Hepatocyte (in vitro differentiated cells): ENCODE data around the gene MAP2K3. TPM values are rescaled to one million over a fixed set of nuclear protein-coding genes. Genes with fewer than 3 reads are reported as not detected.

Experiments
- DNase-seq: peaks from one replicate; pipeline ENCODE4 v3.0.0-alpha.2; 2016; ENCODE audit warnings: low spot score
- H2AFZ ChIP-seq: fragments of 200-600 bp; sonication (generic); 2 replicates; pipeline ENCODE4 v1.6.0; 2016; ENCODE audit warnings: antibody characterized with exemption, mild to moderate bottlenecking
- H3K27ac ChIP-seq: fragments of 200-600 bp; sonication (generic); 2 replicates; pipeline ENCODE4 v1.5.1; 2016; ENCODE audit warnings: mild to moderate bottlenecking
- H3K27me3 ChIP-seq: fragments of 200-600 bp; sonication (generic); 2 replicates; pipeline ENCODE4 v1.6.1; 2016
- H3K36me3 ChIP-seq: fragments of 200-600 bp; sonication (generic); replicated peaks from 2 replicates; pipeline ENCODE4 v1.5.1; 2016; ENCODE audit warnings: low read depth; ENCODE audit not compliant: insufficient read depth
- H3K4me1 ChIP-seq: fragments of 200-600 bp; sonication (generic); 2 replicates; pipeline ENCODE4 v1.5.1; 2016; ENCODE audit warnings: mild to moderate bottlenecking, moderate library complexity; ENCODE audit not compliant: insufficient read depth
- H3K4me2 ChIP-seq: fragments of 200-600 bp; sonication (generic); 2 replicates; pipeline ENCODE4 v1.6.0; 2016
- H3K4me3 ChIP-seq: fragments of 200-600 bp; sonication (generic); 2 replicates; pipeline ENCODE4 v1.5.1; 2016; ENCODE audit warnings: mild to moderate bottlenecking
- H3K79me2 ChIP-seq: fragments of 200-600 bp; sonication (generic); 2 replicates; pipeline ENCODE4 v1.6.0; 2017; ENCODE audit warnings: mild to moderate bottlenecking
- H3K9me2 ChIP-seq: fragments of 200-600 bp; sonication (generic); replicated peaks from 2 replicates; pipeline ENCODE4 v1.6.0; 2017; ENCODE audit warnings: mild to moderate bottlenecking; ENCODE audit not compliant: insufficient read depth
- H3K9me3 ChIP-seq: fragments of 200-600 bp; sonication (generic); 2 replicates; pipeline ENCODE4 v1.5.1; 2016; ENCODE audit warnings: low read depth, mild to moderate bottlenecking
- H4K20me1 ChIP-seq: fragments of 200-600 bp; sonication (generic); 2 replicates; pipeline ENCODE4 v1.6.0; 2016; ENCODE audit warnings: mild to moderate bottlenecking; ENCODE audit not compliant: insufficient read depth, poor library complexity, severe bottlenecking
- EZH2 ChIP-seq: fragments of 200-600 bp; sonication (generic); IDR thresholded peaks from 2 replicates; pipeline ENCODE4 v1.6.1; 2016; ENCODE audit warnings: antibody characterized with exemption, mild to moderate bottlenecking, borderline replicate concordance
- EZH2phosphoT487 ChIP-seq: fragments of 200-600 bp; sonication (generic); IDR thresholded peaks from one replicate; pipeline ENCODE4 v1.6.1; 2018; ENCODE audit warnings: antibody characterized with exemption, mild to moderate bottlenecking, low read depth, moderate library complexity; ENCODE audit not compliant: unreplicated experiment, severe bottlenecking
- WGBS: methylation state at CpG from one replicate; pipeline ENCODE4 v1.1.6; 2016; ENCODE audit warnings: low lambda C conversion rate; ENCODE audit errors: missing lambda C conversion rate; 5-methylcytosine and 5-hydroxymethylcytosine counted together
- polyA plus RNA-seq: library from polyadenylated mRNA; unstranded; fragments of >200 nt; fragmentation: Nextera tagmentation; extraction: Ambion mirVana; gene quantifications from 2 replicates; pipeline ENCODE4 v1.2.1, GENCODE V29; 2016
- total RNA-seq: library from RNA; depleted of rRNA; stranded (reverse); fragments of >200 nt; gene quantifications from 2 replicates; pipeline ENCODE4 v1.2.3, GENCODE V29; 2014
- TF ChIP-seq, protein P1 (sequence below): fragments of 200-600 bp; sonication (generic); IDR thresholded peaks from 2 replicates; pipeline ENCODE4 v1.5.1; 2016; ENCODE audit warnings: antibody characterized with exemption, mild to moderate bottlenecking; ENCODE audit not compliant: poor library complexity

MAP2K3 gene
- total and polyA plus RNA-seq, 2 experiments from 2014 or later = 21.8 to 62.4 TPM

DNA sequence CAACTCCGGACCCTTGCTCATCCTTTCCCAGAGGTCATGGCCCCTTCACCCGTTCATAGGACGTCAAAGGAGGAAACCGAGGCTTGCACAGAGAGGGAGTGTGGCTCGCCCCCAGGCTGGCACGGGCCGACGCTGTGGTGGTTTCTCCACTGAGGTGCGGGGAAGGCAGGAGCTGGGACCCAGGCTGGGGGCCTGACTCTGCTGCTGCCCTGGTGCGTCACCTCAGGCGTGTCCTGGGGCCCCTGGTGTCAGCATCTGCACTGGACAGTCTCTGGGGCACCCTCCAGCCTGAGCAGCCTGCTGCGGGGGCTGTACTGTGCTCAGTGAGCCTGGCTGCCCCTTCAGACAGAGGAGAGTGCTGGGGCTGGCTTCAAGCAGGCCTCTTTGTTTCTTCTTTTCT, 7.4 kb downstream of the MAP2K3 start:
- Histone ChIP-seq H3K4me1 (peaks cover 18% of the 10 kb centered on the region), H3K4me3 (no peak overlapping the region), H3K9me3 (no peaks in the 10 kb centered on the region), H3K79me2 (peaks cover 99% of the 10 kb centered on the region), H3K9me2 (no peaks in the 10 kb centered on the region), H3K36me3 (no peaks in the 10 kb centered on the region), H4K20me1 (peaks cover 45% of the 10 kb centered on the region), H2AFZ (no peak overlapping the region), H3K4me2 (no peak overlapping the region), H3K27ac (no peak overlapping the region), H3K27me3 (no peaks in the 10 kb centered on the region)
- no peak for DNase-seq
- WGBS = 60% methylated on average over 12 of the region's 12 CpGs
- no peak for TF ChIP-seq EZH2
- TF ChIP-seq EZH2phosphoT487 = no peak
- TF ChIP-seq, protein P1, sequence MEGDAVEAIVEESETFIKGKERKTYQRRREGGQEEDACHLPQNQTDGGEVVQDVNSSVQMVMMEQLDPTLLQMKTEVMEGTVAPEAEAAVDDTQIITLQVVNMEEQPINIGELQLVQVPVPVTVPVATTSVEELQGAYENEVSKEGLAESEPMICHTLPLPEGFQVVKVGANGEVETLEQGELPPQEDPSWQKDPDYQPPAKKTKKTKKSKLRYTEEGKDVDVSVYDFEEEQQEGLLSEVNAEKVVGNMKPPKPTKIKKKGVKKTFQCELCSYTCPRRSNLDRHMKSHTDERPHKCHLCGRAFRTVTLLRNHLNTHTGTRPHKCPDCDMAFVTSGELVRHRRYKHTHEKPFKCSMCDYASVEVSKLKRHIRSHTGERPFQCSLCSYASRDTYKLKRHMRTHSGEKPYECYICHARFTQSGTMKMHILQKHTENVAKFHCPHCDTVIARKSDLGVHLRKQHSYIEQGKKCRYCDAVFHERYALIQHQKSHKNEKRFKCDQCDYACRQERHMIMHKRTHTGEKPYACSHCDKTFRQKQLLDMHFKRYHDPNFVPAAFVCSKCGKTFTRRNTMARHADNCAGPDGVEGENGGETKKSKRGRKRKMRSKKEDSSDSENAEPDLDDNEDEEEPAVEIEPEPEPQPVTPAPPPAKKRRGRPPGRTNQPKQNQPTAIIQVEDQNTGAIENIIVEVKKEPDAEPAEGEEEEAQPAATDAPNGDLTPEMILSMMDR = no peak

DNA sequence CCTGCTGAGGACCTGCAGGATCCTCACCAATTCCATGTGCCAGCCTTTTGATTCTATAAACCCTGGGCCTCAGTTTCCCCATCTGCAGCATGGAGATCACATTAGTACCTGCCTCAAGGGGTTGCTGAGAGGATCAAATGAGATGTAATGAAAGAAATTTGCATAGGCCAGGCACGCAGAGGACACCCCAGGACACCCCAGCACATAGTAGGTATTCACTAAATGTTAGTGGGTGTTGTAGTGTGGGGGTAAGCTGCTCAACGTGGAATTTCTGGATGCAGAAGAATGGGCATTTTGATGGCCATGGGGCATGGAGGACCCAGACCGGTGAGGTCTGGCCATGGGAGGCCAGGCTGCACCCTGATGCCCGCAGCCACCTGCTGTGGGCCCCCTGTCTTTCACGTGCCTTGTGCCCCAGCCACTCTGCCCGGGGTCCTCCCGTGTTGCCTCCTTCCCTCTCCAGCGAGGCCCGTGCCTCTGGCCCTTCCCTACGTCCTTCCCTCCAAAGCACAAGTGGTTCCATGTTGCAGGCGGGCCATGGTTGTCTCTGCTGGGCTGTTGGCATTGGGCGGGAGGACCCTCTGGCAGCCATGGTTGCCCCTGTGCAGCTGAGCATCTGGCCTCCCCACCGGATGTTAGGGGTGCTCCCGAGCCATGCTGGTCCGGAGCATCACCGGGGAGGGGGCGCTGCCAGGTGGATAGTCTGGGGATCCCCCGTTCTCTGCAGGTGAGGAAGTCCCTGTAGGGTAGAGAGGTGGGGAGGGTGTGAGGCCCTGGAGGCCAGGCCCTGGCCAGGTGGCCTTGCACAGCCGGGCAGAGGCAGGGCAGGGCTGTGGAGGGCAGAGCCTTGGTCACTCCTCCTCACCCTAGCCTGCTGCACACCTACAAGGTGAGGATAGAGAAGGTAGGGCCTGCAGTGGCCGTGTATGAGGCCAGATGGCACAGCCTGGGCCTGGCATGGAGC, 8.6 kb downstream of the MAP2K3 start:
- no peak overlapping the region for H3K4me3 ChIP-seq
- no peaks in the 10 kb centered on the region for H3K36me3 ChIP-seq
- TF ChIP-seq EZH2 (no peak), EZH2phosphoT487 (no peak)
- TF ChIP-seq, protein P1 = no peak
- DNase-seq = no peak
- peaks cover 89% of the 10 kb centered on the region for H3K79me2 ChIP-seq
- H3K9me2 ChIP-seq = no peaks in the 10 kb centered on the region
- 81% methylated on average over 20 of the region's 20 CpGs for WGBS
- H3K9me3 ChIP-seq = no peaks in the 10 kb centered on the region
- H3K27ac ChIP-seq = no peak overlapping the region
- H2AFZ ChIP-seq = no peak overlapping the region
- no peaks in the 10 kb centered on the region for H3K27me3 ChIP-seq
- H4K20me1 ChIP-seq = peaks cover 55% of the 10 kb centered on the region
- H3K4me2 ChIP-seq = no peak overlapping the region
- peaks cover 7% of the 10 kb centered on the region for H3K4me1 ChIP-seq

DNA sequence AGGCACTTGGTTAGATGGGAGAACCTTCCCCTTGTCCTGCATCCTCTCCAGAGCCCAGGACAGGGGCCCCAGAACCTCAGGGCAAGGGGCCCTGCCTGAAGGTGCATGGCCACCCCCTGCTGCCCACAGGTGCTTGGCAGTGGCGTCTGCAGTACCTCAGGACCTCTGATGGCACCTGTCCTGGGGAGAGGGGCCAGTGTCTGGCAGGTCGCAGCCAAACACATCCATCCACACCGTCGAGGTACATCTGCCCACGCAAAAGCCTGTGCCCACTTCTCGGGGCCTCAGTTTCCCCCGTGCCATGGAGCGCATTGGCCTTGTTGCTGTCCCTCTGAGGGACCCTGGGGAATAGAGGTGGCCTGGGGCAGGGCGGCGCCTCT, 9.3 kb downstream of the MAP2K3 start:
- Histone ChIP-seq H3K36me3 (no peaks in the 10 kb centered on the region), H3K9me3 (no peaks in the 10 kb centered on the region), H3K27me3 (no peaks in the 10 kb centered on the region), H3K4me2 (no peak overlapping the region), H3K4me3 (no peak overlapping the region), H3K27ac (no peak overlapping the region), H2AFZ (no peak overlapping the region), H3K79me2 (peaks cover 83% of the 10 kb centered on the region), H4K20me1 (peaks cover 50% of the 10 kb centered on the region), H3K9me2 (no peaks in the 10 kb centered on the region), H3K4me1 (peaks cover under 1% of the 10 kb centered on the region)
- 67% methylated on average over 10 of the region's 10 CpGs for WGBS
- DNase-seq = no peak
- no peak for TF ChIP-seq EZH2
- TF ChIP-seq, protein P1 = no peak
- TF ChIP-seq EZH2phosphoT487 = no peak
